Lower leg skin (tissue), 3 donors: ENCODE results near the gene MAGI2.

Experiments used
- CTCF ChIP-seq, 3 donors: fragments of 450-650 bp; IDR thresholded peaks; one replicate each; pipeline ENCODE4 v1.5.1; 2016; ENCODE audit warnings: antibody characterized with exemption in 3 of 3, mild to moderate bottlenecking in 3 of 3, moderate library complexity in 2 of 3
- POLR2A ChIP-seq, 2 donors: fragments of 450-650 bp; IDR thresholded peaks; one replicate each; pipeline ENCODE4 v1.6.1; 2016 to 2017; ENCODE audit warnings: antibody characterized with exemption in 2 of 2, mild to moderate bottlenecking in 1 of 2, moderate library complexity in 1 of 2

- no peak for TF ChIP-seq CTCF (IDR thresholded peaks at IDR 0.05)
- no peak for TF ChIP-seq POLR2A (IDR thresholded peaks at IDR 0.05)
These were observed 99.6 kb downstream of the MAGI2 start for GRCh38 chr7:79353720-79354468.
